Inflammatory macrophage treated with lipopolysaccharide for 1 hour (primary cell): ENCODE results near the gene EMCN.
"Not testable (repeated sequence)": the region's sequence is repeated elsewhere in the genome, so short reads cannot be mapped to it uniquely, and the experiment has no call there.

Experiments used
- DNase-seq, 2 donors: peaks; one replicate each; pipeline ENCODE4 v3.0.0-alpha.2; 2020 to 2022

The EMCN gene

GRCh38 chr4:100369871-100370270 is 148.0 kb downstream of the EMCN start:
- no peak for DNase-seq

GRCh38 chr4:100367451-100367850 is 150.4 kb downstream of the EMCN start:
- DNase-seq: no peak

GRCh38 chr4:100366213-100366612 is 151.6 kb downstream of the EMCN start:
- DNase-seq: no peak

GRCh38 chr4:100362366-100362765 is 155.5 kb downstream of the EMCN start:
- DNase-seq: no peak

- DNase-seq: no peak
These were observed 156.5 kb downstream of the EMCN start for GRCh38 chr4:100361336-100361735.

GRCh38 chr4:100360211-100360610 is 157.6 kb downstream of the EMCN start:
- DNase-seq: no peak

GRCh38 chr4:100359441-100359840 is 158.4 kb downstream of the EMCN start:
- DNase-seq: no peak

- no peak for DNase-seq
These were observed 160.3 kb downstream of the EMCN start for GRCh38 chr4:100357542-100357941.

- DNase-seq: no peak
These were observed 161.7 kb downstream of the EMCN start for GRCh38 chr4:100356172-100356571.

GRCh38 chr4:100352352-100352751 is 165.5 kb downstream of the EMCN start:
- DNase-seq: not testable (repeated sequence)

GRCh38 chr4:100348473-100348872 is 169.3 kb downstream of the EMCN start:
- no peak for DNase-seq

- no peak for DNase-seq
These were observed 170.6 kb downstream of the EMCN start for GRCh38 chr4:100347241-100347640.

- no peak for DNase-seq
These were observed 172.2 kb downstream of the EMCN start for GRCh38 chr4:100345585-100345984.
